Fibroblast of lung (primary cell): ENCODE results near the gene GNAL.

Experiments
- EZH2 ChIP-seq: IDR thresholded peaks from 2 replicates; pipeline ENCODE4 v1.5.1; 2012; ENCODE audit warnings: low read length, control low read depth, mild to moderate bottlenecking; ENCODE audit errors: missing control alignments
- TF ChIP-seq, protein P1 (sequence below), 2 donors: IDR thresholded peaks in 1 of 2; conservative IDR thresholded peaks in 1 of 2; 1 replicate in 1 of 2; 2 replicates in 1 of 2; pipeline ENCODE4 v1.5.1; 2011 to 2012; ENCODE audit warnings: low read length in 2 of 2, control low read depth in 1 of 2, inconsistent platforms in 1 of 2, low read depth in 1 of 2, mild to moderate bottlenecking in 1 of 2

DNA sequence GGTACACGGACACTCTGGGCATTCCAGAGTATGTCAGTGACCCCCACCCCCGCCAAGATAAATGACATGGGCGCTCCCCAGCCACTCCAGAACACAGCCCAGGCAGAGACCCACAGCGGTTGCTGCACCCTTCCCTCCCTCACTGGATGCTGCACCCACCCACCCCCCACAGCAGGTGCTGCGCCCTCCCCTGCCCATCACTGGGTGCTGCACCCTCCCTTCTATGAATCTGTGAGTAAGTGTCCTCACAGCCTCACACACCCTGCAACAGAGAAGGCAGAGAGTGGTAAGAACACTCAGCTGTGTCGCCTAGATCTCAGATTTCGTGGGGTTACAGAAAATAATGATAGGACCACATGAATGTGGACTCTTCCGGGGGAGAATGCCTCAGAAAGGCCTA lies 185.6 kb downstream of the GNAL start:
- TF ChIP-seq, protein P1, sequence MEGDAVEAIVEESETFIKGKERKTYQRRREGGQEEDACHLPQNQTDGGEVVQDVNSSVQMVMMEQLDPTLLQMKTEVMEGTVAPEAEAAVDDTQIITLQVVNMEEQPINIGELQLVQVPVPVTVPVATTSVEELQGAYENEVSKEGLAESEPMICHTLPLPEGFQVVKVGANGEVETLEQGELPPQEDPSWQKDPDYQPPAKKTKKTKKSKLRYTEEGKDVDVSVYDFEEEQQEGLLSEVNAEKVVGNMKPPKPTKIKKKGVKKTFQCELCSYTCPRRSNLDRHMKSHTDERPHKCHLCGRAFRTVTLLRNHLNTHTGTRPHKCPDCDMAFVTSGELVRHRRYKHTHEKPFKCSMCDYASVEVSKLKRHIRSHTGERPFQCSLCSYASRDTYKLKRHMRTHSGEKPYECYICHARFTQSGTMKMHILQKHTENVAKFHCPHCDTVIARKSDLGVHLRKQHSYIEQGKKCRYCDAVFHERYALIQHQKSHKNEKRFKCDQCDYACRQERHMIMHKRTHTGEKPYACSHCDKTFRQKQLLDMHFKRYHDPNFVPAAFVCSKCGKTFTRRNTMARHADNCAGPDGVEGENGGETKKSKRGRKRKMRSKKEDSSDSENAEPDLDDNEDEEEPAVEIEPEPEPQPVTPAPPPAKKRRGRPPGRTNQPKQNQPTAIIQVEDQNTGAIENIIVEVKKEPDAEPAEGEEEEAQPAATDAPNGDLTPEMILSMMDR (conservative IDR thresholded peaks at IDR 0.05 in 1 of 2, IDR thresholded peaks at IDR 0.05 in 1 of 2; ENCODE audit: low read depth in 1 of 2, low read length in 2 of 2), result no peak
- TF ChIP-seq EZH2, result no peak
